SK-N-SH (cell line): ENCODE results near the gene PPM1L.

Source experiments
- EZH2phosphoT487 ChIP-seq: fragments of 200-600 bp; sonication (generic); IDR thresholded peaks from 2 replicates; pipeline ENCODE4 v1.6.1; 2017; ENCODE audit warnings: low read depth, mixed run types, mild to moderate bottlenecking, antibody characterized with exemption, moderate library complexity, borderline replicate concordance
- POLR2AphosphoS5 ChIP-seq: IDR thresholded peaks from 2 replicates; pipeline ENCODE4 v1.6.1; 2012; ENCODE audit warnings: low read depth, low read length
- RCOR1 ChIP-seq: fragments of 150-350 bp; IDR thresholded peaks from 2 replicates; pipeline ENCODE4 v1.6.1; 2017; ENCODE audit warnings: antibody characterized with exemption, low read length
- SIN3A ChIP-seq: IDR thresholded peaks from 2 replicates; pipeline ENCODE4 v1.6.1; 2012; ENCODE audit warnings: low read depth, mild to moderate bottlenecking, low read length, moderate library complexity, borderline replicate concordance
- TEAD4 ChIP-seq: IDR thresholded peaks from 2 replicates; pipeline ENCODE4 v1.4.0; 2012; ENCODE audit warnings: mild to moderate bottlenecking, borderline replicate concordance; ENCODE audit not compliant: insufficient read depth
- TF ChIP-seq, protein P1 (sequence below): fragments of 200-600 bp; sonication (generic); IDR thresholded peaks from 2 replicates; pipeline ENCODE4 v1.6.1; 2017; ENCODE audit warnings: antibody characterized with exemption, mild to moderate bottlenecking, moderate library complexity

DNA sequence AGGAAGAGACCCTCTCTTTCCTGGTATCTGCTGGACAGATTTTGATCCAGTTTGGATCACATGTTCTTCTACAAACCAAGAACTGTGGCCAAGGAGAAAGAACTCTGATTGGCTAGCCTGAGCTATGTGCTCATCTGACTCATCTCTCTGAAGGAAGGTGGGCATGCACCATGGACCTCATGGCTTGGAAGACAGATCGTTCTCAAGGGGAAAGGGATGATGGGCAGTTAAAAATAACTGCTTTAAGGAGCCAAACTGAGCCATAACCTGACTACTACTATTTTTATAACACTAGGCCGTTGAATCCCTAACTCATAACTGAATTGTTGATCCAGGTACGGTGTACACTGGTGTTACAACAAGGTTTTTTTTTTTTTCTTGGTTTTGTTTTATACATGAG is 236.7 kb downstream of the PPM1L start:
- TF ChIP-seq, protein P1, sequence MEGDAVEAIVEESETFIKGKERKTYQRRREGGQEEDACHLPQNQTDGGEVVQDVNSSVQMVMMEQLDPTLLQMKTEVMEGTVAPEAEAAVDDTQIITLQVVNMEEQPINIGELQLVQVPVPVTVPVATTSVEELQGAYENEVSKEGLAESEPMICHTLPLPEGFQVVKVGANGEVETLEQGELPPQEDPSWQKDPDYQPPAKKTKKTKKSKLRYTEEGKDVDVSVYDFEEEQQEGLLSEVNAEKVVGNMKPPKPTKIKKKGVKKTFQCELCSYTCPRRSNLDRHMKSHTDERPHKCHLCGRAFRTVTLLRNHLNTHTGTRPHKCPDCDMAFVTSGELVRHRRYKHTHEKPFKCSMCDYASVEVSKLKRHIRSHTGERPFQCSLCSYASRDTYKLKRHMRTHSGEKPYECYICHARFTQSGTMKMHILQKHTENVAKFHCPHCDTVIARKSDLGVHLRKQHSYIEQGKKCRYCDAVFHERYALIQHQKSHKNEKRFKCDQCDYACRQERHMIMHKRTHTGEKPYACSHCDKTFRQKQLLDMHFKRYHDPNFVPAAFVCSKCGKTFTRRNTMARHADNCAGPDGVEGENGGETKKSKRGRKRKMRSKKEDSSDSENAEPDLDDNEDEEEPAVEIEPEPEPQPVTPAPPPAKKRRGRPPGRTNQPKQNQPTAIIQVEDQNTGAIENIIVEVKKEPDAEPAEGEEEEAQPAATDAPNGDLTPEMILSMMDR, result no peak
- TF ChIP-seq POLR2AphosphoS5 (no peak), EZH2phosphoT487 (no peak), TEAD4 (no peak), SIN3A (no peak), RCOR1 (no peak)
